H1 (cell line): ENCODE measurements around the gene TAS2R42. TPM values are rescaled to one million over a fixed set of nuclear protein-coding genes. Genes with fewer than 3 reads are reported as not detected.

Experiments used
- CTCF ChIA-PET: fragments of 300-600 bp; sonication (Branson Sonifier 250); formaldehyde crosslinking; loops from one replicate; lab custom pipeline; 2021; ENCODE audit not compliant: partially characterized antibody; lab: Charles Lee
- POLR2A ChIA-PET: fragments of 300-600 bp; sonication (Branson Sonifier 250); formaldehyde crosslinking; loops from one replicate; lab custom pipeline; 2021; ENCODE audit warnings: inconsistent platforms; ENCODE audit not compliant: partially characterized antibody; lab: Charles Lee
- DNase-seq, 2 experiments: peaks; one replicate each; pipeline versions ENCODE4 v3.0.0 to v3.0.0-alpha.2; 2010 to 2022; ENCODE audit warnings: low spot score in 2 of 2, low read depth in 1 of 2, mixed read lengths in 1 of 2
- FAIRE-seq: peaks from 2 replicates; lab custom pipeline; 2011; peaks lifted over from hg19 to GRCh38; lab: Jason Lieb, UNC
- H2AFZ ChIP-seq: 2 replicates; pipeline ENCODE4 v1.8.1; 2012; ENCODE audit warnings: low read length, inconsistent platforms
- H2AK5ac ChIP-seq: 2 replicates; pipeline ENCODE4 v1.6.1; 2013; ENCODE audit warnings: low read depth, low read length
- H2BK120ac ChIP-seq: replicated peaks from 2 replicates; pipeline ENCODE3; 2013; ENCODE audit warnings: low read depth, low read length, inconsistent platforms
- H2BK12ac ChIP-seq: 2 replicates; pipeline ENCODE4 v1.6.1; 2013; ENCODE audit warnings: low read depth, low read length
- H2BK15ac ChIP-seq: 2 replicates; pipeline ENCODE4 v1.6.1; 2013; ENCODE audit warnings: low read length
- H2BK20ac ChIP-seq: 2 replicates; pipeline ENCODE4 v1.6.1; 2013; ENCODE audit warnings: low read length
- H2BK5ac ChIP-seq: 2 replicates; pipeline ENCODE4 v1.6.1; 2013; ENCODE audit warnings: low read depth, low read length
- H3K14ac ChIP-seq: 2 replicates; pipeline ENCODE4 v1.6.1; 2013; ENCODE audit warnings: inconsistent platforms; ENCODE audit not compliant: insufficient read length
- H3K18ac ChIP-seq: 2 replicates; pipeline ENCODE4 v1.6.1; 2013; ENCODE audit warnings: low read length; ENCODE audit errors: extremely low read depth
- H3K23ac ChIP-seq: 2 replicates; pipeline ENCODE4 v1.6.1; 2013; ENCODE audit warnings: inconsistent platforms; ENCODE audit not compliant: insufficient read length
- H3K23me2 ChIP-seq: 2 replicates; pipeline ENCODE4 v1.6.1; 2013; ENCODE audit warnings: low read depth, low read length
- H3K27ac ChIP-seq: 2 replicates; pipeline ENCODE4 v1.6.1; 2011; ENCODE audit warnings: low read depth, low read length, inconsistent platforms
- H3K27me3 ChIP-seq, 4 experiments: replicated peaks in 1 of 4; 1 replicate in 1 of 4; 2 replicates in 3 of 4; pipeline versions ENCODE4 v1.6.1 to v1.8.1; 2011 to 2013; ENCODE audit warnings: low read length in 3 of 4, mild to moderate bottlenecking in 3 of 4, inconsistent platforms in 2 of 4, mixed read lengths in 2 of 4, moderate library complexity in 1 of 4; ENCODE audit not compliant: control insufficient read depth in 3 of 4, insufficient read depth in 3 of 4; ENCODE audit errors: extremely low read depth in 1 of 4
- H3K36me3 ChIP-seq, 4 experiments: 2 replicates each; pipeline versions ENCODE4 v1.6.1 to v1.8.1; 2011 to 2013; ENCODE audit warnings: mild to moderate bottlenecking in 4 of 4, low read length in 3 of 4, moderate library complexity in 2 of 4, control low read depth in 1 of 4, inconsistent platforms in 1 of 4; ENCODE audit not compliant: insufficient read depth in 4 of 4, control insufficient read depth in 2 of 4
- H3K4ac ChIP-seq: replicated peaks from 2 replicates; pipeline ENCODE3; 2013; ENCODE audit warnings: low read length, low read depth, mixed read lengths, inconsistent platforms; ENCODE audit not compliant: insufficient read length
- H3K4me1 ChIP-seq, 4 experiments: replicated peaks in 1 of 4; 1 replicate in 1 of 4; 2 replicates in 3 of 4; pipeline versions ENCODE4 v1.6.1 to v1.8.1; 2011 to 2013; ENCODE audit warnings: low read length in 3 of 4, inconsistent platforms in 2 of 4, mixed read lengths in 1 of 4; ENCODE audit not compliant: insufficient read depth in 4 of 4, control insufficient read depth in 3 of 4
- H3K4me2 ChIP-seq, 2 experiments: 2 replicates each; pipeline versions ENCODE4 v1.6.1 to v1.8.1; 2011 to 2013; ENCODE audit warnings: low read depth in 2 of 2, low read length in 2 of 2, control low read depth in 1 of 2, inconsistent platforms in 1 of 2, mild to moderate bottlenecking in 1 of 2; ENCODE audit not compliant: insufficient read depth in 1 of 2
- H3K4me3 ChIP-seq, 4 experiments: fragments of 200-600, 300-600 bp in 1 of 4; sonication (generic), shearing (Covaris generic), sonication (Bioruptor Twin) in 1 of 4; 2 replicates each; pipeline versions ENCODE4 v1.5.1 to v1.8.1; 2011 to 2016; ENCODE audit warnings: low read length in 4 of 4, low read depth in 3 of 4, control low read depth in 2 of 4, inconsistent platforms in 2 of 4, mild to moderate bottlenecking in 2 of 4, mixed read lengths in 1 of 4, moderate library complexity in 1 of 4; ENCODE audit not compliant: insufficient read depth in 2 of 4; ENCODE audit errors: extremely low read depth in 1 of 4
- H3K56ac ChIP-seq: replicated peaks from 2 replicates; pipeline ENCODE3; 2013; ENCODE audit warnings: low read depth, mild to moderate bottlenecking, mixed read lengths, low read length, inconsistent platforms; ENCODE audit not compliant: insufficient read length
- H3K79me1 ChIP-seq: 2 replicates; pipeline ENCODE4 v1.6.1; 2013; ENCODE audit warnings: low read depth, low read length, control low read depth
- H3K79me2 ChIP-seq, 2 experiments: 2 replicates each; pipeline versions ENCODE4 v1.6.1 to v1.8.1; 2012 to 2013; ENCODE audit warnings: low read length in 2 of 2, mild to moderate bottlenecking in 2 of 2, inconsistent platforms in 1 of 2; ENCODE audit not compliant: insufficient read depth in 2 of 2, control insufficient read depth in 1 of 2
- H3K9ac ChIP-seq, 4 experiments: replicated peaks in 1 of 4; 1 replicate in 1 of 4; 2 replicates in 3 of 4; pipeline versions ENCODE4 v1.6.1 to v1.8.1; 2011 to 2013; ENCODE audit warnings: low read depth in 3 of 4, low read length in 3 of 4, control low read depth in 2 of 4, mild to moderate bottlenecking in 2 of 4, moderate library complexity in 2 of 4, inconsistent platforms in 1 of 4; ENCODE audit errors: extremely low read depth in 1 of 4
- H3K9me3 ChIP-seq, 2 experiments: 2 replicates each; pipeline versions ENCODE4 v1.6.1 to v1.8.1; 2012 to 2013; ENCODE audit warnings: mild to moderate bottlenecking in 2 of 2, moderate library complexity in 2 of 2, control low read depth in 1 of 2, inconsistent platforms in 1 of 2, low read depth in 1 of 2, low read length in 1 of 2, mixed read lengths in 1 of 2; ENCODE audit not compliant: insufficient read depth in 2 of 2
- H4K20me1 ChIP-seq, 2 experiments: replicated peaks in 1 of 2; 2 replicates each; pipeline versions ENCODE3 to v1.8.1; 2011 to 2013; ENCODE audit warnings: inconsistent platforms in 2 of 2, low read length in 2 of 2, mild to moderate bottlenecking in 1 of 2; ENCODE audit not compliant: insufficient read depth in 2 of 2, control insufficient read depth in 1 of 2
- H4K5ac ChIP-seq: 2 replicates; pipeline ENCODE4 v1.6.1; 2013; ENCODE audit warnings: low read length, low read depth, mixed read lengths, inconsistent platforms; ENCODE audit not compliant: insufficient read length
- H4K8ac ChIP-seq: 2 replicates; pipeline ENCODE4 v1.8.0; 2013; ENCODE audit warnings: mild to moderate bottlenecking, moderate library complexity, low read length, inconsistent platforms; ENCODE audit not compliant: insufficient read depth; ENCODE audit errors: extremely low read depth
- H4K91ac ChIP-seq: replicated peaks from 2 replicates; pipeline ENCODE3; 2013; ENCODE audit warnings: low read length, mixed read lengths, inconsistent platforms; ENCODE audit not compliant: insufficient read length
- NRF1 ChIP-seq: IDR thresholded peaks from 2 replicates; pipeline ENCODE4 v1.6.1; 2011; ENCODE audit warnings: mild to moderate bottlenecking, low read depth, low read length, improper control_type of control experiment
- SIN3A ChIP-seq, 2 experiments: IDR thresholded peaks in 1 of 2; conservative IDR thresholded peaks in 1 of 2; 2 replicates each; pipeline ENCODE4 v1.6.1; 2011 to 2012; ENCODE audit warnings: low read length in 2 of 2, improper control_type of control experiment in 1 of 2, low read depth in 1 of 2, mild to moderate bottlenecking in 1 of 2
- SP4 ChIP-seq: IDR thresholded peaks from 2 replicates; pipeline ENCODE4 v1.6.1; 2012; ENCODE audit warnings: low read length, inconsistent platforms
- SUZ12 ChIP-seq: fragments of 200-600 bp; sonication (generic); IDR thresholded peaks from 2 replicates; pipeline ENCODE4 v1.6.1; 2012; ENCODE audit warnings: mild to moderate bottlenecking, inconsistent platforms, low read length, moderate library complexity, mixed read lengths
- YY1 ChIP-seq: IDR thresholded peaks from 2 replicates; pipeline ENCODE4 v1.6.1; 2011; ENCODE audit warnings: low read depth, mild to moderate bottlenecking, low read length
- WGBS, 2 experiments: shearing (Covaris generic) in 1 of 2; methylation state at CpG; one replicate each; pipeline versions ENCODE4 v1.1.6 to v1.1.7; 2013 to 2015; ENCODE audit warnings: low lambda C conversion rate in 2 of 2, mixed read lengths in 2 of 2, inconsistent platforms in 1 of 2, low coverage in 1 of 2, missing lambda C conversion rate in 1 of 2; ENCODE audit not compliant: insufficient replicate concordance in 2 of 2, insufficient coverage in 1 of 2, insufficient read length in 1 of 2; ENCODE audit errors: extremely low coverage in 1 of 2, missing lambda C conversion rate in 1 of 2; 5-methylcytosine and 5-hydroxymethylcytosine counted together
- polyA plus RNA-seq, 7 experiments: library from polyadenylated mRNA; depleted of rRNA in 3 of 7; stranded (reverse) in 5 of 7; unstranded in 2 of 7; fragments of >200 nt in 5 of 7; fragments of 200-250 nt in 2 of 7; gene quantifications; 1 replicate in 5 of 7; 2 replicates in 1 of 7; 4 replicates in 1 of 7; pipeline versions ENCODE4 v1.2.1 to v1.2.3, GENCODE V29; 2011 to 2013; ENCODE audit warnings: missing spikeins in 2 of 7, mixed read lengths in 2 of 7
- total RNA-seq: library from RNA; stranded (reverse); fragmentation: NEBNext Ultra II Directional; extraction: Animal tissue kit (Norgen Biotek cat#: 25700); gene quantifications from 2 replicates; pipeline ENCODE4 v1.2.1, GENCODE V29; 2021

Gene TAS2R42
- total and polyA plus RNA-seq, 2 of the 8 experiments (the other 6 are each of a cell fraction or from before 2014, with no cell fraction given) = not detected

DNA sequence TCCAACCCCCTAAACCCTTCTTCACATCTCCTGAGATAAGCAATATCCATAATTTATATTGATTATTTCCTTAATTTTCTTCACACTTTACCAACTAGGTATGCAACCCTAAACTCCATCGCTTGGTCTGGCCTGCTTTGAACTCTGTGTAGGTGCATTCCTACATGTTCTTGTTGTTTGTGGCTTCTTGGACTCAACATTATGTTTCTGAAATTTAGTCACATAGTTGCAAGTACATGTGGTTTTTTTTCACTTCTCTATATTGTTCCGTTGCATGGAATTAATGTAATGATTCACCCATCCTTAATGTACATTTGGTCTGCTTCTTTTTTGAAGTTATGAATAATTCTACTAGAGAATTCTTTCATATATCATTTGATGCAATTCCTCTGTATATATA, 50.7 kb downstream of the TAS2R42 start:
- H3K4me2 ChIP-seq = no peak overlapping the region
- no peak overlapping the region for H3K14ac ChIP-seq
- TF ChIP-seq SP4 = no peak
- TF ChIP-seq SUZ12 = no peak
- TF ChIP-seq SIN3A (conservative IDR thresholded peaks at IDR 0.05 in 1 of 2, IDR thresholded peaks at IDR 0.05 in 1 of 2; ENCODE audit: low read depth in 1 of 2, low read length in 2 of 2) = no peak
- no peak for TF ChIP-seq NRF1
- TF ChIP-seq YY1 = no peak
- H3K79me1 ChIP-seq = no peaks in the 10 kb centered on the region; the same call in 1 of the 2 replicates
- H2AK5ac ChIP-seq = no peak overlapping the region
- no peaks in the 10 kb centered on the region for H3K27me3 ChIP-seq
- H3K4ac ChIP-seq = no peak overlapping the region
- no peak overlapping the region for H2BK20ac ChIP-seq
- H3K4me1 ChIP-seq = no peaks in the 10 kb centered on the region
- no peak overlapping the region for H2AFZ ChIP-seq
- DNase-seq (no peak), FAIRE-seq (no peak)
- H2BK15ac ChIP-seq = no peak overlapping the region
- H3K27ac ChIP-seq = no peak overlapping the region
- peaks cover 0 to 83% of the 10 kb centered on the region in 2 experiments; a peak in 3 of 4 replicates for H3K79me2 ChIP-seq
- no peak overlapping the region for H3K23ac ChIP-seq
- H3K9me3 ChIP-seq = no peaks in the 10 kb centered on the region
- no peak overlapping the region for H3K18ac ChIP-seq
- no peaks in the 10 kb centered on the region for H4K20me1 ChIP-seq
- H2BK120ac ChIP-seq = no peak overlapping the region
- no peak overlapping the region for H3K9ac ChIP-seq
- ChIA-PET POLR2A (no interaction called here), CTCF (interaction anchor here (0.7 kb wide), 1 partner anchor 16 kb away, joined by 3 read pairs; no protein-coding TSS in a partner anchor)
- no peak overlapping the region for H4K5ac ChIP-seq
- H4K91ac ChIP-seq = no peak overlapping the region
- H3K4me3 ChIP-seq = no peak overlapping the region
- H3K56ac ChIP-seq = no peak overlapping the region
- H3K36me3 ChIP-seq = no peaks in the 10 kb centered on the region
- 73% methylated on average over 2 of the region's 2 CpGs; no CpG with 5 or more reads in 1 of the 2 experiments for WGBS, 2 experiments
- H2BK12ac ChIP-seq = no peak overlapping the region
- H2BK5ac ChIP-seq = no peak overlapping the region
- no peak overlapping the region for H4K8ac ChIP-seq
- no peaks in the 10 kb centered on the region for H3K23me2 ChIP-seq
